GM23248 (cell line): ENCODE measurements around the gene ARHGAP26. TPM values are rescaled to one million over a fixed set of nuclear protein-coding genes. Genes with fewer than 3 reads are reported as not detected.

Source experiments
- DNase-seq: peaks from one replicate; pipeline ENCODE4 v3.0.0-alpha.2; 2015
- H2AFZ ChIP-seq: fragments of 200-600 bp; sonication (generic); 2 replicates; pipeline ENCODE4 v1.6.1; 2016; ENCODE audit warnings: antibody characterized with exemption
- H3F3A ChIP-seq: fragments of 200-600 bp; sonication (generic); 2 replicates; pipeline ENCODE4 v1.6.1; 2016; ENCODE audit warnings: mild to moderate bottlenecking, antibody characterized with exemption, mixed run types; ENCODE audit not compliant: insufficient read depth
- H3K27ac ChIP-seq: fragments of 200-600 bp; sonication (generic); 2 replicates; pipeline ENCODE4 v1.5.1; 2016; ENCODE audit warnings: mild to moderate bottlenecking
- H3K27me3 ChIP-seq: fragments of 200-600 bp; sonication (generic); replicated peaks from 2 replicates; pipeline ENCODE4 v1.6.1; 2016; ENCODE audit warnings: mild to moderate bottlenecking; ENCODE audit not compliant: insufficient read depth
- H3K36me3 ChIP-seq: fragments of 200-600 bp; sonication (generic); 2 replicates; pipeline ENCODE4 v1.6.1; 2016; ENCODE audit warnings: low read depth, mild to moderate bottlenecking
- H3K4me1 ChIP-seq: fragments of 200-600 bp; sonication (generic); 2 replicates; pipeline ENCODE4 v1.6.1; 2016; ENCODE audit warnings: mild to moderate bottlenecking; ENCODE audit not compliant: insufficient read depth
- H3K4me2 ChIP-seq: fragments of 200-600 bp; sonication (generic); one replicate; pipeline ENCODE4 v1.6.1; 2016; ENCODE audit warnings: mild to moderate bottlenecking; ENCODE audit not compliant: unreplicated experiment
- H3K4me3 ChIP-seq: fragments of 200-600 bp; sonication (generic); 2 replicates; pipeline ENCODE4 v1.5.1; 2016; ENCODE audit warnings: mild to moderate bottlenecking
- H3K79me2 ChIP-seq: fragments of 200-600 bp; sonication (generic); 2 replicates; pipeline ENCODE4 v1.6.1; 2016; ENCODE audit warnings: mild to moderate bottlenecking; ENCODE audit not compliant: insufficient read depth
- H3K9ac ChIP-seq: fragments of 200-600 bp; sonication (generic); 2 replicates; pipeline ENCODE4 v1.6.1; 2016; ENCODE audit warnings: mild to moderate bottlenecking
- H3K9me2 ChIP-seq: fragments of 200-600 bp; sonication (generic); 2 replicates; pipeline ENCODE4 v1.6.1; 2016; ENCODE audit warnings: mixed run types, mild to moderate bottlenecking, moderate library complexity; ENCODE audit not compliant: insufficient read depth
- H3K9me3 ChIP-seq: fragments of 200-600 bp; sonication (generic); one replicate; pipeline ENCODE4 v1.6.1; 2017; ENCODE audit warnings: low read depth
- H4K20me1 ChIP-seq: fragments of 200-600 bp; sonication (generic); 2 replicates; pipeline ENCODE4 v1.6.0; 2016; ENCODE audit not compliant: insufficient read depth
- EZH2 ChIP-seq: fragments of 200-600 bp; sonication (generic); IDR thresholded peaks from 2 replicates; pipeline ENCODE4 v1.6.1; 2018; ENCODE audit warnings: antibody characterized with exemption, mild to moderate bottlenecking; ENCODE audit not compliant: insufficient read depth, poor library complexity, severe bottlenecking
- EZH2phosphoT487 ChIP-seq: fragments of 200-600 bp; sonication (generic); IDR thresholded peaks from 2 replicates; pipeline ENCODE4 v1.6.1; 2018; ENCODE audit warnings: antibody characterized with exemption, moderate library complexity, mild to moderate bottlenecking, low read depth; ENCODE audit not compliant: insufficient read depth
- WGBS, 2 experiments: methylation state at CpG; one replicate each; pipeline ENCODE4 v1.1.6; 2015 to 2017; ENCODE audit warnings: low lambda C conversion rate in 2 of 2, low coverage in 1 of 2; ENCODE audit errors: missing lambda C conversion rate in 2 of 2; 5-methylcytosine and 5-hydroxymethylcytosine counted together
- in situ Hi-C: fragments of 300-500 bp; cut with MboI; formaldehyde crosslinking; loops from 2 replicates; pipeline ENCODE4 v1.15.0; 2020
- polyA plus RNA-seq: library from polyadenylated mRNA; unstranded; fragments of >200 nt; fragmentation: Nextera tagmentation; extraction: Ambion mirVana; gene quantifications from 2 replicates; pipeline ENCODE4 v1.2.1, GENCODE V29; 2016
- total RNA-seq: library from RNA; depleted of rRNA; stranded (reverse); fragments of >200 nt; shearing (Covaris generic); gene quantifications from 2 replicates; pipeline ENCODE4 v1.2.3, GENCODE V29; 2014

ARHGAP26 gene
- total and polyA plus RNA-seq, 2 experiments from 2014 or later, result 1.6 to 1.7 TPM

DNA sequence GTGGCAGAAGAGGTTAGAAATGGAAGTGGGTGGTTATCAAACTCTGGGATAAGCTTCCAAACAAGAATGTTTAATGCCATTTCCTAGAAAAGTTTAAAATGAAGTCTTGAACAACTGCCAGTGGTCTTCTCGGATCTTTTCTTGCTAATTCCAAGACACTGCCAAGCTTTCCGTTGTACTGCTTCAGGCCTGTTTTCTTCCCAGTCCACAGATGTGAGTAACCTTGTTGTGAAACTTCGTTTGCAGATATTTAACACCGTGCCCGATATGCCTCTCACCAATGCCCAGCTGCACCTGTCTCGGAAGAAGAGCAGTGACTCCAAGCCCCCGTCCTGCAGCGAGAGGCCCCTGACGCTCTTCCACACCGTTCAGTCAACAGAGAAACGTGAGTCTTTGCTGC is 363.5 kb downstream of the ARHGAP26 start:
- H3K4me3 ChIP-seq, result no peak overlapping the region
- no peak overlapping the region for H3K4me2 ChIP-seq
- WGBS, 2 experiments, result 69 to 71% methylated on average over 11 of the region's 11 CpGs
- H3K9me2 ChIP-seq, result no peaks in the 10 kb centered on the region
- H3K27ac ChIP-seq, result no peak overlapping the region
- TF ChIP-seq EZH2 (no peak), EZH2phosphoT487 (no peak)
- DNase-seq, result peak; percentile 19
- no peaks in the 10 kb centered on the region for H3K27me3 ChIP-seq
- H3K9me3 ChIP-seq, result no peaks in the 10 kb centered on the region
- no peaks in the 10 kb centered on the region for H3F3A ChIP-seq
- no peaks in the 10 kb centered on the region for H3K4me1 ChIP-seq
- H4K20me1 ChIP-seq, result no peaks in the 10 kb centered on the region
- H3K36me3 ChIP-seq, result no peaks in the 10 kb centered on the region
- in situ Hi-C loops, result no loop called here
- no peak overlapping the region for H2AFZ ChIP-seq
- H3K9ac ChIP-seq, result no peak overlapping the region
- no peaks in the 10 kb centered on the region for H3K79me2 ChIP-seq

DNA sequence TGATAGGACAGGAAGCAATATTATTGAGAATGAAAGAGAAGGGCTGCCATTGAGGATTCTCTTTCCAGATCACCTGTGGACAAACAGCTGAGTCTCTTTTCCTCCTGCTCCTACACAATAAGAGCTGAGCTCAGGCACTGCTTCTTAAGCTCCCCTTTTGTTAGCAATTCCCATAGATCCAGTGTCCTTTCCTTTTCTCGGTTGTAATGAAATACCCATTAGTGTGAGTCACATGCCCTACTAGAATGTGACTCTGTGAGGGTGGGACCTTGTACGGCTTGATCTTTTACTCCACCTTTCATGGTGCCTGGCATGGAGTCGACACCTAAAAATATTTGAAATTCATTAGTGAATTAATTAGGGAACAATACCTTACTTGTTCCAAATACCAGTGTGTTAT is 364.1 kb downstream of the ARHGAP26 start:
- H3K4me1 ChIP-seq, result no peaks in the 10 kb centered on the region
- TF ChIP-seq EZH2phosphoT487, result no peak
- no peak overlapping the region for H3K27ac ChIP-seq
- no peaks in the 10 kb centered on the region for H3K27me3 ChIP-seq
- no peaks in the 10 kb centered on the region for H3K36me3 ChIP-seq
- no peak overlapping the region for H3K4me3 ChIP-seq
- no peak overlapping the region for H2AFZ ChIP-seq
- no peak overlapping the region for H3K9ac ChIP-seq
- no peak overlapping the region for H3K4me2 ChIP-seq
- WGBS, 2 experiments, result 84% methylated on average over 3 of the region's 3 CpGs
- in situ Hi-C loops, result no loop called here
- H4K20me1 ChIP-seq, result no peaks in the 10 kb centered on the region
- H3K9me3 ChIP-seq, result no peaks in the 10 kb centered on the region
- H3K79me2 ChIP-seq, result no peaks in the 10 kb centered on the region
- no peaks in the 10 kb centered on the region for H3F3A ChIP-seq
- peak; percentile 11 for DNase-seq
- no peaks in the 10 kb centered on the region for H3K9me2 ChIP-seq

DNA sequence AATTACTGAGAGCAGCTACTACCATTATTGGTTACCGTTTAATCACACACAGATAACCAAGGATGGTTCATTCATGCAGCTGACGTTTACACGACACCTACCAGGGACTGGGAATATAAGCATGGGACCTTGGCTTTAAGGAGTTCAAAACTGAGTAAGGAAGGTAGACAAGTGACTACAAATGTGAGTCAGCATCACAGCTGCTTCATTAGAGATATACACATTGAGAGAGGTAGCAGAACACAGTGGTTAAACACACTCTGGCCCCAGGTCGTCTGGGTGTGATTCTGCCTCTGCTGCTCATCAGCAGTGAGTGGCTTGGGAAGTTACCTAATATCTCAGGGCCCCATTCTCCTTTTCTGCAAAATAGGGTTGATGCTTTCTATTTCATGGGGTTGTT is 364.7 kb downstream of the ARHGAP26 start:
- Histone ChIP-seq H3K27ac (no peak overlapping the region), H3K9me3 (no peaks in the 10 kb centered on the region), H2AFZ (no peak overlapping the region), H3K9me2 (no peaks in the 10 kb centered on the region), H3F3A (no peaks in the 10 kb centered on the region), H4K20me1 (no peaks in the 10 kb centered on the region), H3K79me2 (no peaks in the 10 kb centered on the region), H3K4me3 (no peak overlapping the region), H3K36me3 (no peaks in the 10 kb centered on the region), H3K9ac (no peak overlapping the region), H3K4me1 (no peaks in the 10 kb centered on the region), H3K27me3 (no peaks in the 10 kb centered on the region), H3K4me2 (no peak overlapping the region)
- WGBS, 2 experiments, result 92 to 93% methylated on average over 4 of the region's 4 CpGs
- in situ Hi-C loops, result no loop called here
- TF ChIP-seq EZH2phosphoT487 (no peak), EZH2 (no peak)
- DNase-seq, result no peak

DNA sequence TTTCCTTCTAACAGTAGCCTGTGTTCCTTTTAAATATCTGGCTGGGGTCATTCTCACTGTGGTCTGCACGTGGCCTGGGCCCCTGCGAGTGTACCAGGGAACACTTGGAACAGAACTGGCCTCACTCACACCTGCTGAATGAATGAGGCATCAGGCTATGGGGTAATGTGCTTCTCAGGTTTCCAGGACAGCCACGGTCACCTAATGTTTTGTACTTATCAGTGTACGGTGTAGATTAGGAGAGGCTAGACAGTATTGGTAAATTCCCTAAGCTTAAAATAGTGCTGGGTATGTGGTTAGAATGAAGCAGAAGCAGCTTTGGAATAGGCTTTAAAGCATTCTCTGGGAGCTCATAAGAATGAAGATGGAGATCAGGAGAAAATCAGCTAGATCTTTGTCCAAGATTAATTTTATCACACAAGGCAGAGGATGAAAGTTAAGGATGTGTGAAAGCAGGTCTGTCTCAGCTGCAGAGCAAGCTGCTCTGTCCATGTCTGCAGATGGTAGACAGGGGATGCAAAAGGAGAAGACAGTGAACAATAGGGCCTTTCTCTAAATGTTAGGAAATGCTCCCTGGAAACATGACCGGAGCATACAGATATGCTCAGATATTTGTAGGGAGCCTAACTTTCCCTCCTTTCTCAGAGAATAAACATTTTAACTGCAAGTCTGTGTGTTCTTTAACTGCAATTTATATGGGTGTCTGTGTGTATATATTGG is 365.8 kb downstream of the ARHGAP26 start:
- Histone ChIP-seq H2AFZ (no peak overlapping the region), H3K27me3 (no peaks in the 10 kb centered on the region), H3K9me2 (no peaks in the 10 kb centered on the region), H3K9ac (no peak overlapping the region), H3K4me3 (no peak overlapping the region), H3K4me1 (no peaks in the 10 kb centered on the region), H3K79me2 (no peaks in the 10 kb centered on the region), H3K27ac (no peak overlapping the region), H3K9me3 (no peaks in the 10 kb centered on the region), H3K4me2 (no peak overlapping the region), H3K36me3 (no peaks in the 10 kb centered on the region), H4K20me1 (no peaks in the 10 kb centered on the region), H3F3A (no peaks in the 10 kb centered on the region)
- no peak for DNase-seq
- 95 to 97% methylated on average over 5 of the region's 5 CpGs for WGBS, 2 experiments
- TF ChIP-seq EZH2 (no peak), EZH2phosphoT487 (no peak)
- in situ Hi-C loops, result no loop called here
